Sigmoid colon (tissue), 7 donors: ENCODE measurements around the gene RNF223. TPM values are rescaled to one million over a fixed set of nuclear protein-coding genes. Genes with fewer than 3 reads are reported as not detected.
"Not testable (repeated sequence)": the region's sequence is repeated elsewhere in the genome, so short reads cannot be mapped to it uniquely, and the experiment has no call there.

Source experiments
- DNase-seq: peaks from one replicate; pipeline ENCODE4 v3.0.0-alpha.2; 2019
- H3K27ac ChIP-seq, 4 donors: fragments of 200-600 bp; sonication (generic); one replicate each; pipeline ENCODE4 v1.5.1; 2016 to 2019; ENCODE audit warnings: mild to moderate bottlenecking in 1 of 4
- H3K27me3 ChIP-seq, 3 donors: fragments of 200-600 bp; sonication (generic); one replicate each; pipeline ENCODE4 v1.5.1; 2019; ENCODE audit warnings: mild to moderate bottlenecking in 1 of 3
- H3K36me3 ChIP-seq, 4 donors: fragments of 200-600 bp; sonication (generic); one replicate each; pipeline ENCODE4 v1.5.1; 2016 to 2019
- H3K4me1 ChIP-seq, 4 donors: fragments of 200-600 bp; sonication (generic); one replicate each; pipeline ENCODE4 v1.5.1; 2017 to 2019
- H3K4me3 ChIP-seq, 4 donors: fragments of 200-600 bp; sonication (generic); one replicate each; pipeline ENCODE4 v1.5.1; 2017 to 2019; ENCODE audit warnings: mild to moderate bottlenecking in 2 of 4, moderate library complexity in 1 of 4
- H3K9me3 ChIP-seq, 4 donors: fragments of 200-600 bp in 3 of 4; sonication (generic) in 3 of 4; one replicate each; pipeline versions ENCODE4 v1.5.1 to v1.6.1; 2013 to 2019
- CTCF ChIP-seq, 4 experiments: fragments of 450-650 bp in 3 of 4; fragments of 200-600 bp in 1 of 4; IDR thresholded peaks; one replicate each; pipeline ENCODE4 v1.5.1; 2016 to 2019; ENCODE audit warnings: antibody characterized with exemption in 4 of 4, mild to moderate bottlenecking in 3 of 4, moderate library complexity in 2 of 4
- EP300 ChIP-seq, 4 donors: sonication (generic); formaldehyde crosslinking; IDR thresholded peaks; one replicate each; pipeline ENCODE4 v1.6.1; 2017; ENCODE audit warnings: antibody characterized with exemption in 4 of 4
- POLR2A ChIP-seq, 2 donors: fragments of 450-650 bp; IDR thresholded peaks; one replicate each; pipeline ENCODE4 v1.6.1; 2016; ENCODE audit warnings: antibody characterized with exemption in 2 of 2, mild to moderate bottlenecking in 2 of 2, moderate library complexity in 2 of 2
- POLR2AphosphoS5 ChIP-seq, 4 donors: sonication (generic); formaldehyde crosslinking; IDR thresholded peaks; one replicate each; pipeline ENCODE4 v1.6.1; 2017; ENCODE audit warnings: antibody characterized with exemption in 4 of 4
- whole genome bisulfite sequencing, 2 donors: extraction: QIAGEN DNeasy Blood & Tissue Kit; methylation state at CpG; one replicate each; pipeline ENCODE4 v1.1.7; 2013; 5-methylcytosine and 5-hydroxymethylcytosine counted together
- intact Hi-C: fragments of 100-400 bp; cut with DNase I; formaldehyde crosslinking; loops from one replicate; pipeline ENCODE4 v1.15.1; 2023
- polyA plus RNA-seq, 3 donors: library from polyadenylated mRNA; stranded (reverse); fragments of 200-250 nt; gene quantifications; one replicate each; pipeline ENCODE4 v1.2.3, GENCODE V29; 2013
- total RNA-seq, 4 donors: library from RNA; depleted of rRNA; stranded (reverse); fragments of >200 nt; gene quantifications; one replicate each; pipeline ENCODE4 v1.1.0, GENCODE V29; 2016
- donor health status: healthy with polysubstance abuse.
- donor health status: Bipolar disorder and iron deficiency.
- donor health status: healthy.

RNF223 gene
- total and polyA plus RNA-seq, 7 donors, result 0.60 to 3.7 (median 1.9) TPM; not detected in 4

- no peaks in the 10 kb centered on the region for H3K9me3 ChIP-seq
- peaks cover 0 to 16% (median 0%) of the 10 kb centered on the region in 4 donors for H3K36me3 ChIP-seq
- WGBS, 2 donors, result 10 to 26% methylated on average over 24 of the region's 24 CpGs
- intact Hi-C loops, result loop anchor here (2.0 kb wide), 1 partner anchor 25 kb away; no protein-coding TSS in a partner anchor
- H3K4me3 ChIP-seq, result peak overlapping the region in 1 of 4 donors; percentile 59
- no peak for DNase-seq
- no peak overlapping the region for H3K27ac ChIP-seq
- peaks cover 0 to 21% (median 18%) of the 10 kb centered on the region in 4 donors for H3K4me1 ChIP-seq
- TF ChIP-seq POLR2A (IDR thresholded peaks at IDR 0.05) (no peak), EP300 (IDR thresholded peaks at IDR 0.05) (no peak), CTCF (IDR thresholded peaks at IDR 0.05) (no peak), POLR2AphosphoS5 (IDR thresholded peaks at IDR 0.05) (no peak)
- H3K27me3 ChIP-seq, result peaks cover 45 to 67% (median 64%) of the 10 kb centered on the region in 3 donors
Observed at GRCh38 chr1:1058088-1058905, 15.8 kb downstream of the RNF223 start.

- not testable (repeated sequence) for H3K9me3 ChIP-seq, H3K27ac ChIP-seq, H3K4me3 ChIP-seq, DNase-seq
- 33 to 58% methylated on average over 15 of the region's 15 CpGs for WGBS, 2 donors
- Histone ChIP-seq H3K4me1 (peaks cover 0 to 21% (median 18%) of the 10 kb centered on the region in 4 donors), H3K36me3 (peaks cover 0 to 16% (median 0%) of the 10 kb centered on the region in 4 donors), H3K27me3 (peaks cover 43 to 61% (median 58%) of the 10 kb centered on the region in 3 donors)
- intact Hi-C loops, result loop anchor here (2.0 kb wide), 1 partner anchor 25 kb away; no protein-coding TSS in a partner anchor
Observed at GRCh38 chr1:1057769-1058087, 16.4 kb downstream of the RNF223 start.

GRCh38 chr1:1055841-1056736, 18.0 kb downstream of the RNF223 start:
- no peak for DNase-seq
- 87 to 89% methylated on average over 50 of the region's 50 CpGs for WGBS, 2 donors
- no peak for TF ChIP-seq POLR2A (IDR thresholded peaks at IDR 0.05)
- no peak for TF ChIP-seq EP300 (IDR thresholded peaks at IDR 0.05)
- TF ChIP-seq POLR2AphosphoS5 (IDR thresholded peaks at IDR 0.05), result no peak
- no peak for TF ChIP-seq CTCF (IDR thresholded peaks at IDR 0.05)
- Histone ChIP-seq H3K36me3 (peaks cover 0 to 27% (median 0%) of the 10 kb centered on the region in 4 donors), H3K27ac (no peak overlapping the region), H3K4me3 (no peak overlapping the region), H3K9me3 (no peaks in the 10 kb centered on the region), H3K27me3 (peaks cover 32 to 45% (median 42%) of the 10 kb centered on the region in 3 donors), H3K4me1 (peaks cover 0 to 19% (median 18%) of the 10 kb centered on the region in 4 donors)
- intact Hi-C loops, result no loop called here

GRCh38 chr1:1054971-1055370, 19.1 kb downstream of the RNF223 start:
- WGBS, 2 donors, result 91 to 92% methylated on average over 23 of the region's 23 CpGs
- H3K27ac ChIP-seq, result no peak overlapping the region
- H3K27me3 ChIP-seq, result peaks cover 21 to 34% (median 30%) of the 10 kb centered on the region in 3 donors
- peaks cover 0 to 18% (median 16%) of the 10 kb centered on the region in 4 donors for H3K4me1 ChIP-seq
- H3K4me3 ChIP-seq, result no peak overlapping the region
- peaks cover 0 to 34% (median 0%) of the 10 kb centered on the region in 4 donors for H3K36me3 ChIP-seq
- no peak for DNase-seq
- H3K9me3 ChIP-seq, result no peaks in the 10 kb centered on the region
- TF ChIP-seq CTCF (IDR thresholded peaks at IDR 0.05) (no peak), POLR2AphosphoS5 (IDR thresholded peaks at IDR 0.05) (no peak), EP300 (IDR thresholded peaks at IDR 0.05) (no peak), POLR2A (IDR thresholded peaks at IDR 0.05) (no peak)
- intact Hi-C loops, result no loop called here
